ENCODE measurements around the gene MTCL1. TPM values are rescaled to one million over a fixed set of nuclear protein-coding genes. Genes with fewer than 3 reads are reported as not detected.

MTCL1 gene
- total and polyA plus RNA-seq, 2 of the 8 experiments (the other 6 are each of a cell fraction or from before 2014, with no cell fraction given): 16.6 to 60.8 TPM

- no peaks in the 10 kb centered on the region for H3K9me3 ChIP-seq (ENCODE audit: insufficient read depth in 2 of 2, low read depth in 1 of 2, low read length in 1 of 2)
- H2BK5ac ChIP-seq (ENCODE audit: low read depth, low read length): no peak overlapping the region
- POLR2A ChIA-PET (ENCODE audit: partially characterized antibody): no interaction called here
- no peak overlapping the region for H2BK12ac ChIP-seq (ENCODE audit: low read depth, low read length)
- no peaks in the 10 kb centered on the region for H3K79me2 ChIP-seq (ENCODE audit: control insufficient read depth in 1 of 2, insufficient read depth in 2 of 2, low read length in 2 of 2)
- no peak overlapping the region for H2AK5ac ChIP-seq (ENCODE audit: low read depth, low read length)
- no peaks in the 10 kb centered on the region for H3K4me1 ChIP-seq (replicated peaks in 1 of 4; ENCODE audit: control insufficient read depth in 3 of 4, insufficient read depth in 4 of 4, low read length in 3 of 4)
- no peak overlapping the region for H3K56ac ChIP-seq (replicated peaks; ENCODE audit: insufficient read length, low read depth, low read length)
- DNase-seq (ENCODE audit: low read depth in 1 of 2, low spot score in 2 of 2) (no peak), FAIRE-seq (no peak)
- no peak overlapping the region for H3K14ac ChIP-seq (ENCODE audit: insufficient read length)
- TF ChIP-seq CEBPB (IDR thresholded peaks at IDR 0.05; ENCODE audit: low read depth, low read length) (no peak), POLR2A (IDR thresholded peaks at IDR 0.05; ENCODE audit: control extremely low read depth in 1 of 2, low read depth in 2 of 2, low read length in 2 of 2) (no peak), CHD2 (IDR thresholded peaks at IDR 0.05; ENCODE audit: low read length) (no peak)
- TF ChIP-seq, protein P1, sequence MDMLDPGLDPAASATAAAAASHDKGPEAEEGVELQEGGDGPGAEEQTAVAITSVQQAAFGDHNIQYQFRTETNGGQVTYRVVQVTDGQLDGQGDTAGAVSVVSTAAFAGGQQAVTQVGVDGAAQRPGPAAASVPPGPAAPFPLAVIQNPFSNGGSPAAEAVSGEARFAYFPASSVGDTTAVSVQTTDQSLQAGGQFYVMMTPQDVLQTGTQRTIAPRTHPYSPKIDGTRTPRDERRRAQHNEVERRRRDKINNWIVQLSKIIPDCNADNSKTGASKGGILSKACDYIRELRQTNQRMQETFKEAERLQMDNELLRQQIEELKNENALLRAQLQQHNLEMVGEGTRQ (IDR thresholded peaks at IDR 0.05; ENCODE audit: low read length): no peak
- 91% methylated on average over 3 of the region's 3 CpGs; no CpG with 5 or more reads in 1 of the 2 experiments for WGBS, 2 experiments (ENCODE audit: extremely low coverage in 1 of 2, insufficient coverage in 1 of 2, insufficient read length in 1 of 2, insufficient replicate concordance in 2 of 2, low coverage in 1 of 2, low lambda C conversion rate in 2 of 2, missing lambda C conversion rate in 1 of 2)
- H3K9ac ChIP-seq (replicated peaks in 1 of 4; ENCODE audit: extremely low read depth in 1 of 4, low read depth in 3 of 4, low read length in 3 of 4): no peak overlapping the region
- H2BK120ac ChIP-seq (replicated peaks; ENCODE audit: low read depth, low read length): no peak overlapping the region
- no peak overlapping the region for H2BK15ac ChIP-seq (ENCODE audit: low read length)
- H4K5ac ChIP-seq (ENCODE audit: insufficient read length, low read depth, low read length): no peak overlapping the region
- no peaks in the 10 kb centered on the region for H3K79me1 ChIP-seq (ENCODE audit: low read depth, low read length)
- CTCF ChIA-PET (ENCODE audit: partially characterized antibody): interaction anchor here (0.8 to 4.2 kb wide), 19 partner anchors 10 to 309 kb away, joined by 3 to 22 read pairs (median 4); no protein-coding TSS in a partner anchor
- no peaks in the 10 kb centered on the region for H4K20me1 ChIP-seq (replicated peaks in 1 of 2; ENCODE audit: control insufficient read depth in 1 of 2, insufficient read depth in 2 of 2, low read length in 2 of 2)
- H4K91ac ChIP-seq (replicated peaks; ENCODE audit: insufficient read length, low read length): no peak overlapping the region
- H3K36me3 ChIP-seq (ENCODE audit: control insufficient read depth in 2 of 4, insufficient read depth in 4 of 4, low read length in 3 of 4): no peaks in the 10 kb centered on the region
- H3K4me3 ChIP-seq (ENCODE audit: extremely low read depth in 1 of 4, insufficient read depth in 2 of 4, low read depth in 3 of 4, low read length in 4 of 4): no peak overlapping the region
- no peak overlapping the region for H4K8ac ChIP-seq (ENCODE audit: extremely low read depth, insufficient read depth, low read length)
- H3K27me3 ChIP-seq (replicated peaks in 1 of 4; ENCODE audit: control insufficient read depth in 3 of 4, extremely low read depth in 1 of 4, insufficient read depth in 3 of 4, low read length in 3 of 4): no peaks in the 10 kb centered on the region
- H3K4me2 ChIP-seq (ENCODE audit: insufficient read depth in 1 of 2, low read depth in 2 of 2, low read length in 2 of 2): no peak overlapping the region
- no peak overlapping the region for H2AFZ ChIP-seq (ENCODE audit: low read length)
- no peak overlapping the region for H3K4ac ChIP-seq (replicated peaks; ENCODE audit: insufficient read length, low read depth, low read length)
- H3K23me2 ChIP-seq (ENCODE audit: low read depth, low read length): no peaks in the 10 kb centered on the region
- H2BK20ac ChIP-seq (ENCODE audit: low read length): no peak overlapping the region
- H3K18ac ChIP-seq (ENCODE audit: extremely low read depth, low read length): no peak overlapping the region
- no peak overlapping the region for H3K27ac ChIP-seq (ENCODE audit: low read depth, low read length)
- H3K23ac ChIP-seq (ENCODE audit: insufficient read length): no peak overlapping the region
These were observed 9.3 kb upstream of the MTCL1 start for GRCh38 chr18:8695932-8696517.
